ENCODE measurements around the gene OSGIN1.

- no peak for TF ChIP-seq CTCF (IDR thresholded peaks at IDR 0.05; ENCODE audit: borderline replicate concordance, extremely low read depth, low read length, poor library complexity, severe bottlenecking)
- no peak for TF ChIP-seq EZH2 (IDR thresholded peaks at IDR 0.05; ENCODE audit: borderline replicate concordance, low read depth, low read length, severe bottlenecking)
Observed at GRCh38 chr16:83981799-83982198, 28.8 kb downstream of the OSGIN1 start.
